Stimulated activated CD8-positive, alpha-beta memory T cell treated with anti-CD3 and anti-CD28 coated beads, Interleukin-12 subunit alpha, Interleukin-12 subunit beta, amount 100 ng/mL, for 4 hours (primary cell): ENCODE results near the gene XPO6.
"Not testable (repeated sequence)": the region's sequence is repeated elsewhere in the genome, so short reads cannot be mapped to it uniquely, and the experiment has no call there.

Source experiments
- DNase-seq: peaks from one replicate; pipeline ENCODE4 v3.0.0-alpha.2; 2020; ENCODE audit warnings: low read depth

Gene XPO6

GRCh38 chr16:28146536-28146935, 65.2 kb downstream of the XPO6 start:
- DNase-seq: no peak

GRCh38 chr16:28145796-28146195, 66.0 kb downstream of the XPO6 start:
- DNase-seq: no peak

GRCh38 chr16:28140788-28141618, 70.8 kb downstream of the XPO6 start:
- DNase-seq: peak; percentile 30

- no peak for DNase-seq
These were observed 72.2 kb downstream of the XPO6 start for GRCh38 chr16:28139530-28139929.

GRCh38 chr16:28136751-28137434, 74.9 kb downstream of the XPO6 start:
- no peak for DNase-seq

GRCh38 chr16:28133666-28134065, 78.1 kb downstream of the XPO6 start:
- no peak for DNase-seq

- no peak for DNase-seq
These were observed 79.9 kb downstream of the XPO6 start for GRCh38 chr16:28131743-28132393.

GRCh38 chr16:28131181-28131580, 80.6 kb downstream of the XPO6 start:
- DNase-seq: no peak

- DNase-seq: no peak
These were observed 81.4 kb downstream of the XPO6 start for GRCh38 chr16:28130099-28131088.

GRCh38 chr16:28126684-28127620, 84.8 kb downstream of the XPO6 start:
- DNase-seq: no peak

- DNase-seq: no peak
These were observed 86.2 kb downstream of the XPO6 start for GRCh38 chr16:28125592-28125991.

GRCh38 chr16:28121527-28121926, 90.2 kb downstream of the XPO6 start:
- DNase-seq: no peak

- no peak for DNase-seq
These were observed 91.0 kb downstream of the XPO6 start for GRCh38 chr16:28120754-28121153.

GRCh38 chr16:28118637-28119036, 93.1 kb downstream of the XPO6 start:
- DNase-seq: no peak

GRCh38 chr16:28117168-28117565, 94.6 kb downstream of the XPO6 start:
- no peak for DNase-seq

GRCh38 chr16:28115866-28116265, 95.9 kb downstream of the XPO6 start:
- not testable (repeated sequence) for DNase-seq

- no peak for DNase-seq
These were observed 98.9 kb downstream of the XPO6 start for GRCh38 chr16:28112908-28113307.

- DNase-seq: no peak
These were observed 100.8 kb downstream of the XPO6 start for GRCh38 chr16:28110977-28111376.

GRCh38 chr16:28110479-28110878, 101.3 kb downstream of the XPO6 start:
- no peak for DNase-seq

- no peak for DNase-seq
These were observed 101.7 kb downstream of the XPO6 start for GRCh38 chr16:28110074-28110473.
